HAP-1 (cell line): Measurements from ENCODE around the gene XYLT1.

Source experiments
- DNase-seq, 2 experiments: peaks; one replicate each; pipeline ENCODE4 v3.0.0-alpha.2; 2016 to 2020; ENCODE audit warnings: low spot score in 2 of 2
- H3K27me3 ChIP-seq: fragments of 250-450 bp; sonication (Bioruptor Pico); 2 replicates; pipeline ENCODE4 v1.5.1; 2020; ENCODE audit warnings: low read depth, mild to moderate bottlenecking, moderate library complexity
- H3K36me3 ChIP-seq: fragments of 250-450 bp; sonication (Bioruptor Pico); replicated peaks from 2 replicates; pipeline ENCODE4 v1.5.1; 2020; ENCODE audit warnings: mild to moderate bottlenecking
- H3K4me1 ChIP-seq: fragments of 250-450 bp; sonication (Bioruptor Pico); 2 replicates; pipeline ENCODE4 v1.5.1; 2020; ENCODE audit warnings: mild to moderate bottlenecking
- H3K4me3 ChIP-seq: fragments of 250-450 bp; sonication (Bioruptor Pico); 2 replicates; pipeline ENCODE4 v1.5.1; 2020; ENCODE audit warnings: mild to moderate bottlenecking, moderate library complexity
- H3K9me3 ChIP-seq: fragments of 250-450 bp; sonication (Bioruptor Pico); 2 replicates; pipeline ENCODE4 v1.5.1; 2020; ENCODE audit warnings: mild to moderate bottlenecking, moderate library complexity
- in situ Hi-C: fragments of 300-500 bp; cut with MboI; formaldehyde crosslinking; loops from 3 replicates; pipeline ENCODE4 v1.14.3; 2020; ENCODE audit warnings: low sequenced_read_pairs, inconsistent platforms, mixed read lengths

The XYLT1 gene

GRCh38 chr16:17359788-17360390, 110.9 kb downstream of the XYLT1 start:
- no peaks in the 10 kb centered on the region for H3K4me1 ChIP-seq
- no peak for DNase-seq
- no peak overlapping the region for H3K4me3 ChIP-seq
- H3K9me3 ChIP-seq = no peaks in the 10 kb centered on the region
- no peaks in the 10 kb centered on the region for H3K27me3 ChIP-seq
- in situ Hi-C loops = no loop called here
- no peaks in the 10 kb centered on the region for H3K36me3 ChIP-seq

GRCh38 chr16:17358846-17359245, 111.9 kb downstream of the XYLT1 start:
- no peaks in the 10 kb centered on the region for H3K9me3 ChIP-seq
- no peak overlapping the region for H3K4me3 ChIP-seq
- no peaks in the 10 kb centered on the region for H3K4me1 ChIP-seq
- no peaks in the 10 kb centered on the region for H3K27me3 ChIP-seq
- no peak for DNase-seq
- H3K36me3 ChIP-seq = no peaks in the 10 kb centered on the region
- in situ Hi-C loops = no loop called here

- Histone ChIP-seq H3K36me3 (no peaks in the 10 kb centered on the region), H3K4me1 (no peaks in the 10 kb centered on the region), H3K4me3 (no peak overlapping the region), H3K9me3 (no peaks in the 10 kb centered on the region), H3K27me3 (no peaks in the 10 kb centered on the region)
- in situ Hi-C loops = no loop called here
- no peak for DNase-seq
These were observed 112.4 kb downstream of the XYLT1 start for GRCh38 chr16:17358355-17358754.

GRCh38 chr16:17357307-17358062, 113.3 kb downstream of the XYLT1 start:
- no peak for DNase-seq
- Histone ChIP-seq H3K36me3 (no peaks in the 10 kb centered on the region), H3K4me1 (no peaks in the 10 kb centered on the region), H3K27me3 (no peaks in the 10 kb centered on the region), H3K9me3 (no peaks in the 10 kb centered on the region), H3K4me3 (no peak overlapping the region)
- in situ Hi-C loops = no loop called here

- no peak overlapping the region for H3K4me3 ChIP-seq
- in situ Hi-C loops = no loop called here
- no peaks in the 10 kb centered on the region for H3K27me3 ChIP-seq
- no peaks in the 10 kb centered on the region for H3K4me1 ChIP-seq
- no peaks in the 10 kb centered on the region for H3K9me3 ChIP-seq
- no peaks in the 10 kb centered on the region for H3K36me3 ChIP-seq
- DNase-seq = no peak
These were observed 114.4 kb downstream of the XYLT1 start for GRCh38 chr16:17356243-17356933.

- Histone ChIP-seq H3K4me3 (no peak overlapping the region), H3K9me3 (no peaks in the 10 kb centered on the region), H3K4me1 (no peaks in the 10 kb centered on the region), H3K27me3 (no peaks in the 10 kb centered on the region), H3K36me3 (no peaks in the 10 kb centered on the region)
- in situ Hi-C loops = no loop called here
- no peak for DNase-seq
These were observed 116.1 kb downstream of the XYLT1 start for GRCh38 chr16:17354685-17355084.

GRCh38 chr16:17354141-17354601, 116.6 kb downstream of the XYLT1 start:
- H3K27me3 ChIP-seq = no peaks in the 10 kb centered on the region
- H3K4me1 ChIP-seq = no peaks in the 10 kb centered on the region
- H3K9me3 ChIP-seq = no peaks in the 10 kb centered on the region
- H3K4me3 ChIP-seq = no peak overlapping the region
- no peaks in the 10 kb centered on the region for H3K36me3 ChIP-seq
- DNase-seq = no peak
- in situ Hi-C loops = no loop called here

GRCh38 chr16:17353561-17353960, 117.2 kb downstream of the XYLT1 start:
- H3K9me3 ChIP-seq = no peaks in the 10 kb centered on the region
- no peaks in the 10 kb centered on the region for H3K4me1 ChIP-seq
- in situ Hi-C loops = no loop called here
- no peaks in the 10 kb centered on the region for H3K27me3 ChIP-seq
- DNase-seq = no peak
- no peak overlapping the region for H3K4me3 ChIP-seq
- H3K36me3 ChIP-seq = no peaks in the 10 kb centered on the region

GRCh38 chr16:17351441-17352035, 119.2 kb downstream of the XYLT1 start:
- in situ Hi-C loops = no loop called here
- Histone ChIP-seq H3K27me3 (no peaks in the 10 kb centered on the region), H3K4me1 (no peaks in the 10 kb centered on the region), H3K9me3 (no peaks in the 10 kb centered on the region), H3K36me3 (no peaks in the 10 kb centered on the region), H3K4me3 (no peak overlapping the region)
- DNase-seq = no peak

- no peak overlapping the region for H3K4me3 ChIP-seq
- no peaks in the 10 kb centered on the region for H3K9me3 ChIP-seq
- H3K27me3 ChIP-seq = no peaks in the 10 kb centered on the region
- no peaks in the 10 kb centered on the region for H3K4me1 ChIP-seq
- no peak for DNase-seq
- in situ Hi-C loops = no loop called here
- no peaks in the 10 kb centered on the region for H3K36me3 ChIP-seq
These were observed 120.6 kb downstream of the XYLT1 start for GRCh38 chr16:17350207-17350606.

- in situ Hi-C loops = no loop called here
- no peaks in the 10 kb centered on the region for H3K4me1 ChIP-seq
- DNase-seq = no peak
- H3K36me3 ChIP-seq = no peaks in the 10 kb centered on the region
- no peaks in the 10 kb centered on the region for H3K27me3 ChIP-seq
- no peaks in the 10 kb centered on the region for H3K9me3 ChIP-seq
- no peak overlapping the region for H3K4me3 ChIP-seq
These were observed 121.9 kb downstream of the XYLT1 start for GRCh38 chr16:17348826-17349225.

- no peaks in the 10 kb centered on the region for H3K27me3 ChIP-seq
- no peaks in the 10 kb centered on the region for H3K9me3 ChIP-seq
- no peak overlapping the region for H3K4me3 ChIP-seq
- H3K36me3 ChIP-seq = no peaks in the 10 kb centered on the region
- no peaks in the 10 kb centered on the region for H3K4me1 ChIP-seq
- DNase-seq = no peak
- in situ Hi-C loops = no loop called here
These were observed 122.5 kb downstream of the XYLT1 start for GRCh38 chr16:17348042-17348783.

- Histone ChIP-seq H3K4me1 (no peaks in the 10 kb centered on the region), H3K36me3 (no peaks in the 10 kb centered on the region), H3K27me3 (no peaks in the 10 kb centered on the region), H3K9me3 (no peaks in the 10 kb centered on the region), H3K4me3 (no peak overlapping the region)
- in situ Hi-C loops = no loop called here
- DNase-seq = no peak
These were observed 123.1 kb downstream of the XYLT1 start for GRCh38 chr16:17347624-17348023.
